CD8-positive, alpha-beta memory T cell (primary cell): ENCODE measurements around the gene POU6F2. TPM values are rescaled to one million over a fixed set of nuclear protein-coding genes. Genes with fewer than 3 reads are reported as not detected.
A peak's percentile ranks its signal among the peaks of the same experiment; 100 is the strongest.

Experiments
- CTCF ChIA-PET: fragments of 350-600 bp; sonication (Branson Sonifier 250); formaldehyde crosslinking; loops from one replicate; lab custom pipeline; 2021; ENCODE audit warnings: antibody characterized with exemption; lab: Charles Lee
- POLR2A ChIA-PET: fragments of 350-600 bp; sonication (Branson Sonifier 250); formaldehyde crosslinking; loops from one replicate; lab custom pipeline; 2021; ENCODE audit warnings: antibody characterized with exemption; lab: Charles Lee
- DNase-seq, 5 donors: peaks; one replicate each; pipeline versions ENCODE4 v3.0.0 to v3.0.0-alpha.2; 2020 to 2022; ENCODE audit warnings: mixed read lengths in 1 of 5
- H3K27ac ChIP-seq: one replicate; pipeline ENCODE4 v1.7.0; 2013; ENCODE audit warnings: low read depth, mild to moderate bottlenecking, low read length, moderate library complexity
- H3K27me3 ChIP-seq: 2 replicates; pipeline ENCODE4 v1.7.0; 2013; ENCODE audit warnings: low read length, mild to moderate bottlenecking; ENCODE audit not compliant: insufficient read depth, poor library complexity, severe bottlenecking
- H3K36me3 ChIP-seq: 2 replicates; pipeline ENCODE4 v1.7.0; 2013; ENCODE audit warnings: mild to moderate bottlenecking, low read length, moderate library complexity; ENCODE audit not compliant: insufficient read depth
- H3K4me1 ChIP-seq: 2 replicates; pipeline ENCODE4 v1.7.0; 2013; ENCODE audit warnings: mild to moderate bottlenecking, low read length, moderate library complexity; ENCODE audit not compliant: insufficient read depth
- H3K4me3 ChIP-seq: 2 replicates; pipeline ENCODE4 v1.7.0; 2013; ENCODE audit warnings: mild to moderate bottlenecking, low read length
- H3K9me3 ChIP-seq: 2 replicates; pipeline ENCODE4 v1.7.0; 2013; ENCODE audit warnings: mild to moderate bottlenecking, low read length
- H3K27ac Mint-ChIP-seq, 8 donors: one replicate each; pipeline ENCODE4 v1.8.0; 2020 to 2021; ENCODE audit warnings: mixed read lengths in 8 of 8, mild to moderate bottlenecking in 6 of 8, inconsistent platforms in 3 of 8, moderate library complexity in 3 of 8
- H3K27me3 Mint-ChIP-seq, 2 donors: one replicate each; pipeline ENCODE4 v1.8.0; 2020 to 2021; ENCODE audit warnings: mixed read lengths in 2 of 2, mild to moderate bottlenecking in 1 of 2, moderate library complexity in 1 of 2
- H3K36me3 Mint-ChIP-seq, 3 donors: one replicate each; pipeline ENCODE4 v1.8.0; 2020 to 2021; ENCODE audit warnings: mixed read lengths in 3 of 3, inconsistent platforms in 1 of 3, mild to moderate bottlenecking in 1 of 3
- H3K4me1 Mint-ChIP-seq, 3 donors: one replicate each; pipeline ENCODE4 v1.8.0; 2020 to 2021; ENCODE audit warnings: mixed read lengths in 3 of 3, inconsistent platforms in 1 of 3, mild to moderate bottlenecking in 1 of 3
- H3K4me3 Mint-ChIP-seq, 7 donors: one replicate each; pipeline ENCODE4 v1.8.0; 2020 to 2021; ENCODE audit warnings: mixed read lengths in 7 of 7, mild to moderate bottlenecking in 6 of 7, moderate library complexity in 4 of 7, inconsistent platforms in 2 of 7
- H3K9me3 Mint-ChIP-seq, 5 donors: one replicate each; pipeline ENCODE4 v1.8.0; 2020 to 2022; ENCODE audit warnings: mixed read lengths in 5 of 5, mild to moderate bottlenecking in 3 of 5, moderate library complexity in 2 of 5, inconsistent platforms in 1 of 5
- polyA plus RNA-seq: library from polyadenylated mRNA; unstranded; fragments of 300-500 nt; fragmentation: Illumina TruSeq; gene quantifications from one replicate; pipeline ENCODE4 v1.2.3, GENCODE V29; 2021
- total RNA-seq, 2 experiments: library from RNA; stranded (reverse); gene quantifications; one replicate each; pipeline ENCODE4 v1.2.3, GENCODE V29; 2021

The POU6F2 gene
- total and polyA plus RNA-seq, 3 experiments from 2014 or later = not detected

DNA sequence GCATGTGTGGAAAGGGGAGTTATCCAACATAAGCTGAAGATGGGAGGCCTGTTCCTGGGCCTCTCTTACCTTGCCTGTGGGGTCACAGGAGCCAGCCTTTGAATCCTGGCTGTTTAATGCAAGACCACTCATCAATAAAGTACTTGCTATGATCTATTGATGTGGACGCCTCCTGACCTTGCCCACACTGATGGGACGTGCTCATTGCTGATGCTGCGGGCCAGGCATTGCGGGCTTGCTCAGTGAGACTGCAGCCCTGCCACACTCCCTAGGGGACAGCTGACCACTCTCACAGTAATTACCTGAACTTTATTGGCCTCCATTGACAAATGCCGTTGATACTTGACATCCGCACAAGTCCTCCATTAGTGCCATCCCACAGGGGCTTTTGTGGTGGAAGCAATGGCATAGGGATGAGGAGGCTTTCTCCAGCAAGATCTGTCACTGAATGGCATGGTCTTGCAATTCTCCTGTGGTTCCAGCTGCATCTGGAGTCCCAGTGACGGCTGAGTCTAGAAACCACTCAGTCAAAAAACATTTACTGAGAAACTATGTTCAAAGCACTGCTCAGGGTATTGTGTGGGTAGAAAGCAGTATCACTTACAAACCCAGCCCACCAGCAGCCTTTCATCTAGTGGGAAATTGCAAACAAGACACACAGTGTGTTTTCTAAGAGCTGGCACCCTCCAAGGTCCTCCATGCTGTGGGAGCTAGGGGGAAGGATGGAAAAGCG, 453.4 kb downstream of the POU6F2 start:
- no peaks in the 10 kb centered on the region for H3K4me1 Mint-ChIP-seq

DNA sequence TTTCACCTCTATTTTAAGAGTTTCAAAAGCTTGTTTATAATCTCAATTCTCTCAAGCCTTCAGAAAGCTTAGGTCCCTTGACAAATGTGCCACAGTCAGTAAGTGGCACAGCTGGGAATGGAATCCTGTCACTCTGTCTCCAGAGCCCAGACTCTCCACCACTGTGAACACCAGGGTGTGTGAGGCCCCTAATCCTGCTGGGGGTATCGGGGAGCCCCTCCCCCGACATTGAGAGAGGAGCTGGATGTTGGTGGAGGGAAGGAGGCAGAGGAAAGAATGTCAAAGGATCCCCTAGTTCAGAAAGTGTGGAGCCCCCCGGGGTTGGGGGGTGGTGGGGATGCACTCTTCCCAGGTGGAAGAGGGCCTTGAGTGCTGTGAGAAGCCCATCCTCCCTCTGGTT, 454.7 kb downstream of the POU6F2 start:
- POLR2A ChIA-PET = no interaction called here
- Histone ChIP-seq H3K4me1 (no peaks in the 10 kb centered on the region), H3K27me3 (no peaks in the 10 kb centered on the region), H3K27ac (no peak overlapping the region), H3K4me3 (no peak overlapping the region), H3K9me3 (no peaks in the 10 kb centered on the region), H3K36me3 (no peaks in the 10 kb centered on the region)
- no peak for DNase-seq
- H3K9me3 Mint-ChIP-seq = peaks cover 0 to 7% (median 0%) of the 10 kb centered on the region in 5 donors
- no peaks in the 10 kb centered on the region for H3K36me3 Mint-ChIP-seq
- peaks cover 5 to 22% of the 10 kb centered on the region in 2 donors for H3K27me3 Mint-ChIP-seq
- no peak overlapping the region for H3K27ac Mint-ChIP-seq
- CTCF ChIA-PET = no interaction called here
- H3K4me3 Mint-ChIP-seq = no peak overlapping the region
- H3K4me1 Mint-ChIP-seq = no peaks in the 10 kb centered on the region

More for the DNA sequence above, 453.4 kb downstream of the POU6F2 start:
- no peaks in the 10 kb centered on the region for H3K4me1 ChIP-seq
- no peak for DNase-seq
- Mint-ChIP-seq H3K36me3 (no peaks in the 10 kb centered on the region), H3K4me3 (no peak overlapping the region), H3K9me3 (peaks cover 0 to 7% (median 0%) of the 10 kb centered on the region in 5 donors), H3K27ac (no peak overlapping the region), H3K27me3 (peaks cover 6 to 16% of the 10 kb centered on the region in 2 donors)
- CTCF ChIA-PET = no interaction called here
- H3K36me3 ChIP-seq = no peaks in the 10 kb centered on the region
- POLR2A ChIA-PET = no interaction called here
- H3K9me3 ChIP-seq = no peaks in the 10 kb centered on the region
- H3K27ac ChIP-seq = no peak overlapping the region
- no peak overlapping the region for H3K4me3 ChIP-seq
- no peaks in the 10 kb centered on the region for H3K27me3 ChIP-seq

GRCh38 chr7:39432807-39433416, 455.2 kb downstream of the POU6F2 start:
- H3K9me3 Mint-ChIP-seq = peaks cover 0 to 7% (median 2%) of the 10 kb centered on the region in 5 donors
- H3K9me3 ChIP-seq = no peaks in the 10 kb centered on the region
- H3K4me1 ChIP-seq = no peaks in the 10 kb centered on the region
- H3K4me3 Mint-ChIP-seq = no peak overlapping the region
- no peak overlapping the region for H3K4me3 ChIP-seq
- POLR2A ChIA-PET = no interaction called here
- H3K36me3 Mint-ChIP-seq = no peaks in the 10 kb centered on the region
- no peak overlapping the region for H3K27ac ChIP-seq
- DNase-seq = no peak
- H3K27me3 Mint-ChIP-seq = peaks cover 5 to 25% of the 10 kb centered on the region in 2 donors
- no peaks in the 10 kb centered on the region for H3K4me1 Mint-ChIP-seq
- peak overlapping the region in 1 of 8 donors; percentile 77 for H3K27ac Mint-ChIP-seq
- no peaks in the 10 kb centered on the region for H3K27me3 ChIP-seq
- CTCF ChIA-PET = no interaction called here
- H3K36me3 ChIP-seq = no peaks in the 10 kb centered on the region

DNA sequence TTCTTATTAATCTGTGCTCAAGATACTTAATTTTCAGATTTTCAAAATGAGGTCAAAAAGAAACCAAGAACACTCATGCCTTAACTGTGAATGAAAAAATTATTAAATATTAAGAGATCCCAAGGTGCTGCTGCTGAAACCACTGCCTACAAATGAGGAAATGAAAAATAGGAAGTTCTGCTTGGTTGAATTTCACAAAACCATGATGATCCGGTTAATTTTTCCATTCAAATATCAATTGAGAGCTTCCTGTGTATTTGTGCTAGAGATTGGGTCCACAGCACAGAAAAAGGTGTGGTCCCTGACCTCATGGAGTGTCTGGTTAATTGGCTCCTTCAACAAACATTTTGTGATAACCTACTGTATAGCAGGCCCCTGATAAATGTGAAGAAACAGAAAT, 455.8 kb downstream of the POU6F2 start:
- CTCF ChIA-PET = no interaction called here
- Mint-ChIP-seq H3K9me3 (peaks cover 0 to 7% (median 2%) of the 10 kb centered on the region in 5 donors), H3K4me1 (no peaks in the 10 kb centered on the region), H3K36me3 (no peaks in the 10 kb centered on the region), H3K27me3 (peaks cover 6 to 23% of the 10 kb centered on the region in 2 donors), H3K4me3 (no peak overlapping the region), H3K27ac (no peak overlapping the region)
- Histone ChIP-seq H3K9me3 (no peaks in the 10 kb centered on the region), H3K27ac (no peak overlapping the region), H3K4me1 (no peaks in the 10 kb centered on the region), H3K4me3 (no peak overlapping the region), H3K36me3 (no peaks in the 10 kb centered on the region), H3K27me3 (no peaks in the 10 kb centered on the region)
- DNase-seq = no peak
- POLR2A ChIA-PET = no interaction called here

DNA sequence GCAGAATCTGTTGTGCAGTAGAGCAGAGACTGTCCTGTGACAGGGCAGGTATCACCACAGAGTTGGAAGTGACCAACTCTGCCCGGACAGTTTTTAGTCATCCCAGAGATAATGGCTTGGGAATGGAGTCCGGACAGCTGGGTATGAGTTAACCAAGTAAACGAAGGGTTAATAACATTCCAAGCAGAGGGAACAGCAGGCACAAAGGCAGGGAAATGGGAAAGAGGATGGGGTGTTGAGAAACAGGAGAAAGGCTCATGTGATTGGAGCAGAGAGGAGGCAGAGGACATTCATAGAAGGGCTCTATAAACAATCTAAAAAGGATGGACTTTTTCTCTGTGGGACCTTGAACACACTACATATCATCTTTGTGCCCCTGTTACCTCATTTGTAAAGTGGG, 456.3 kb downstream of the POU6F2 start:
- H3K4me1 Mint-ChIP-seq = no peaks in the 10 kb centered on the region
- DNase-seq = no peak
- Histone ChIP-seq H3K27ac (no peak overlapping the region), H3K4me1 (no peaks in the 10 kb centered on the region), H3K4me3 (no peak overlapping the region), H3K27me3 (no peaks in the 10 kb centered on the region), H3K36me3 (no peaks in the 10 kb centered on the region), H3K9me3 (no peaks in the 10 kb centered on the region)
- H3K36me3 Mint-ChIP-seq = no peaks in the 10 kb centered on the region
- peaks cover 6 to 27% of the 10 kb centered on the region in 2 donors for H3K27me3 Mint-ChIP-seq
- no peak overlapping the region for H3K27ac Mint-ChIP-seq
- POLR2A ChIA-PET = no interaction called here
- no peak overlapping the region for H3K4me3 Mint-ChIP-seq
- CTCF ChIA-PET = no interaction called here
- peaks cover 0 to 8% (median 3%) of the 10 kb centered on the region in 5 donors for H3K9me3 Mint-ChIP-seq

DNA sequence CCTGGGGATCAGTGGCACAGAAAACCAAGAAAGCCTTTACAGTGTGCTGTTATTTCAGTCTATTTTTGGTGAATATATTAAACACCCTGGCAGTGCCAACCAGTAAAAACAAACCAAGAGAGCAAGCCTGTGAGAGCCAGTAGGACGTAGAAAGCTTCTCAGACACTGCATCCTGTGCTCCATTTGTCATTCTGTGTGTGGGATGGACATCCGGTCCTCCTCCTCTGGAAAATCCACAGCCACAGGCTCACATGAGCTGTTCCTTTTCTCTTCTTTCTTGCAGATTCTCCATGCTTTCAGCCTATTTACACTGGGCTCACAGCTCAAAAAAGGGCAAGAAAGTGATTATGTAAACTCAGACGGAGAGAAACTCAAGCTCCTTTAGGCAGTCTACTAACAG, 468.8 kb downstream of the POU6F2 start:
- Histone ChIP-seq H3K4me3 (no peak overlapping the region), H3K9me3 (no peaks in the 10 kb centered on the region), H3K36me3 (no peaks in the 10 kb centered on the region), H3K4me1 (no peaks in the 10 kb centered on the region), H3K27ac (no peak overlapping the region), H3K27me3 (no peaks in the 10 kb centered on the region)
- Mint-ChIP-seq H3K4me1 (no peaks in the 10 kb centered on the region), H3K36me3 (no peaks in the 10 kb centered on the region), H3K27me3 (peaks cover 14 to 58% of the 10 kb centered on the region in 2 donors), H3K27ac (no peak overlapping the region), H3K9me3 (peaks cover 0 to 3% (median 0%) of the 10 kb centered on the region in 5 donors), H3K4me3 (no peak overlapping the region)
- ChIA-PET POLR2A (no interaction called here), CTCF (no interaction called here)
- no peak for DNase-seq

GRCh38 chr7:39451901-39452300, 474.2 kb downstream of the POU6F2 start:
- no peaks in the 10 kb centered on the region for H3K4me1 ChIP-seq
- H3K36me3 Mint-ChIP-seq = no peaks in the 10 kb centered on the region
- no peak overlapping the region for H3K4me3 ChIP-seq
- H3K27ac Mint-ChIP-seq = no peak overlapping the region
- H3K4me1 Mint-ChIP-seq = no peaks in the 10 kb centered on the region
- H3K27me3 ChIP-seq = no peaks in the 10 kb centered on the region
- no peaks in the 10 kb centered on the region for H3K9me3 ChIP-seq
- no peak overlapping the region for H3K27ac ChIP-seq
- ChIA-PET CTCF (no interaction called here), POLR2A (no interaction called here)
- no peaks in the 10 kb centered on the region for H3K9me3 Mint-ChIP-seq
- peaks cover 9 to 43% of the 10 kb centered on the region in 2 donors for H3K27me3 Mint-ChIP-seq
- no peaks in the 10 kb centered on the region for H3K36me3 ChIP-seq
- DNase-seq = no peak
- H3K4me3 Mint-ChIP-seq = no peak overlapping the region

- Mint-ChIP-seq H3K4me1 (no peaks in the 10 kb centered on the region), H3K9me3 (no peaks in the 10 kb centered on the region), H3K4me3 (no peak overlapping the region), H3K27ac (no peak overlapping the region), H3K27me3 (peaks cover 6 to 34% of the 10 kb centered on the region in 2 donors), H3K36me3 (no peaks in the 10 kb centered on the region)
- Histone ChIP-seq H3K36me3 (no peaks in the 10 kb centered on the region), H3K4me1 (no peaks in the 10 kb centered on the region), H3K9me3 (no peaks in the 10 kb centered on the region), H3K27ac (no peak overlapping the region), H3K27me3 (no peaks in the 10 kb centered on the region), H3K4me3 (no peak overlapping the region)
- CTCF ChIA-PET = interaction anchor here (0.7 to 1.6 kb wide), 4 partner anchors 8 to 65 kb away, joined by 3 to 5 read pairs (median 4); no protein-coding TSS in a partner anchor
- POLR2A ChIA-PET = no interaction called here
- DNase-seq = peak in 4 of 5 donors; percentile 7 to 51 (median 18)
Observed at GRCh38 chr7:39453743-39454355, 476.1 kb downstream of the POU6F2 start.
